PC-9 (cell line): ENCODE results near the gene NRG3. TPM values are rescaled to one million over a fixed set of nuclear protein-coding genes. Genes with fewer than 3 reads are reported as not detected.

ENCODE experiments used
- BruUV-seq: library from RNA; stranded (reverse); fragments of 400-500 nt; replicated peaks from 2 replicates; lab custom pipeline; 2021; lab: Mats Ljungman, UMichigan
- CTCF ChIA-PET: fragments of 300-600 bp; sonication (Branson Sonifier 250); formaldehyde crosslinking; loops from one replicate; lab custom pipeline; 2022; ENCODE audit warnings: antibody characterized with exemption; lab: Charles Lee
- POLR2A ChIA-PET: fragments of 300-600 bp; sonication (Branson Sonifier 250); formaldehyde crosslinking; loops from one replicate; lab custom pipeline; 2022; ENCODE audit warnings: antibody characterized with exemption; ENCODE audit not compliant: unreplicated experiment; lab: Charles Lee
- DNase-seq, 2 experiments: peaks; one replicate each; pipeline versions ENCODE4 v3.0.0 to v3.0.0-alpha.2; 2015 to 2022; ENCODE audit warnings: mixed read lengths in 1 of 2
- H2AFZ ChIP-seq: fragments of 200-600 bp; sonication (generic); 2 replicates; pipeline ENCODE4 v1.8.1; 2017; ENCODE audit warnings: antibody characterized with exemption
- H3F3A ChIP-seq: fragments of 200-600 bp; sonication (generic); 2 replicates; pipeline ENCODE4 v1.8.1; 2017; ENCODE audit warnings: antibody characterized with exemption, mild to moderate bottlenecking, low read depth; ENCODE audit not compliant: insufficient read depth
- H3K27ac ChIP-seq: fragments of 200-600 bp; sonication (generic); 2 replicates; pipeline ENCODE4 v1.6.1; 2016; ENCODE audit warnings: mixed run types
- H3K27me3 ChIP-seq: fragments of 200-600 bp; sonication (generic); 2 replicates; pipeline ENCODE4 v1.6.1; 2016; ENCODE audit warnings: low read depth, mixed run types; ENCODE audit not compliant: insufficient read depth
- H3K36me3 ChIP-seq: fragments of 200-600 bp; sonication (generic); 2 replicates; pipeline ENCODE4 v1.6.1; 2016; ENCODE audit warnings: low read depth, mixed run types
- H3K4me1 ChIP-seq: fragments of 200-600 bp; sonication (generic); replicated peaks from 2 replicates; pipeline ENCODE4 v1.6.1; 2016; ENCODE audit warnings: mixed run types; ENCODE audit not compliant: insufficient read depth
- H3K4me2 ChIP-seq: fragments of 200-600 bp; sonication (generic); 2 replicates; pipeline ENCODE4 v1.6.1; 2017; ENCODE audit warnings: mixed run types
- H3K4me3 ChIP-seq: fragments of 200-600 bp; sonication (generic); 2 replicates; pipeline ENCODE4 v1.6.1; 2016; ENCODE audit warnings: mixed run types
- H3K79me2 ChIP-seq: fragments of 200-600 bp; sonication (generic); 2 replicates; pipeline ENCODE4 v1.6.1; 2017; ENCODE audit warnings: low read depth, mixed run types
- H3K9me2 ChIP-seq: fragments of 200-600 bp; sonication (generic); 2 replicates; pipeline ENCODE4 v1.8.1; 2017; ENCODE audit warnings: mild to moderate bottlenecking; ENCODE audit not compliant: insufficient read depth
- H3K9me3 ChIP-seq: fragments of 200-600 bp; sonication (generic); 2 replicates; pipeline ENCODE4 v1.8.1; 2016; ENCODE audit warnings: low read depth; ENCODE audit not compliant: insufficient read depth
- H4K20me1 ChIP-seq: fragments of 200-600 bp; sonication (generic); 2 replicates; pipeline ENCODE4 v1.8.1; 2017; ENCODE audit not compliant: insufficient read depth
- CTCF ChIP-seq: fragments of 200-600 bp; sonication (generic); conservative IDR thresholded peaks from 2 replicates; pipeline ENCODE4 v1.6.1; 2017; ENCODE audit warnings: mixed run types, antibody characterized with exemption, mild to moderate bottlenecking, moderate library complexity
- EZH2 ChIP-seq: fragments of 200-600 bp; sonication (generic); IDR thresholded peaks from 2 replicates; pipeline ENCODE4 v1.8.0; 2017; ENCODE audit warnings: antibody characterized with exemption, low read depth
- intact Hi-C: fragments of 100-400 bp; cut with micrococcal nuclease; formaldehyde crosslinking; loops from one replicate; pipeline ENCODE4 v1.10.0; 2022; ENCODE audit not compliant: unreplicated experiment
- total RNA-seq: library from RNA; stranded (reverse); gene quantifications from 2 replicates; pipeline ENCODE4 v1.2.3, GENCODE V29; 2021

Gene NRG3
- total RNA-seq, 1 experiment from 2014 or later, result not detected

DNA sequence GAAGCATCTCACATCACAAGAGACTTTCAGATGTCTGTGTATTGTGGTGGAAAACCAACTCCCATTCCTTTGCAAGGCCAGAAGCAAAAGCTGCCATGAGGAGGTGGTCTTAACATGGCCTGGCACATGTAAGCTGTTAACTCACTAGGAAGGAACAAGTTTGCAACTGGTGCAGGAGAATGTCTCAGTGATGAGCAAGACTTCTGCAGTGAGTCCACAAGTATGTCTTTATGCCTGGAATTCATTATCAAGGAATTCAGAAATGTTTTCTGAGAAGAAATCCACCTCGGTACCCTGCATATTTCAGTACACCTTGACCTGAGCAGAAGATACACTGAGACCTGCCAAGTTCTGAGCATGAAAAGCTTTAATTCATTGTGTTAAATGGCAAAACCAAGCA is 1033.1 kb downstream of the NRG3 start:
- no peak for DNase-seq
- TF ChIP-seq EZH2 (no peak), CTCF (no peak)
- ChIA-PET POLR2A (no interaction called here), CTCF (no interaction called here)
- Histone ChIP-seq H2AFZ (no peak overlapping the region), H3K4me3 (no peak overlapping the region), H3K4me2 (no peak overlapping the region), H4K20me1 (0 out of 2 replicates have a peak, but pooled peaks cover 6% of the 10 kb centered on the region), H3K9me2 (no peaks in the 10 kb centered on the region; the same call in 1 of the 2 replicates), H3F3A (no peaks in the 10 kb centered on the region), H3K27me3 (no peaks in the 10 kb centered on the region), H3K4me1 (no peaks in the 10 kb centered on the region), H3K27ac (no peak overlapping the region), H3K79me2 (no peaks in the 10 kb centered on the region), H3K36me3 (no peaks in the 10 kb centered on the region), H3K9me3 (no peaks in the 10 kb centered on the region)
- no TSS peak for BruUV-seq
- intact Hi-C loops, result no loop called here

GRCh38 chr10:82908751-82909150 is 1033.8 kb downstream of the NRG3 start:
- DNase-seq, result no peak
- no peak overlapping the region for H3K4me2 ChIP-seq
- no peak for TF ChIP-seq EZH2
- TF ChIP-seq CTCF, result no peak
- no peak overlapping the region for H3K27ac ChIP-seq
- no peaks in the 10 kb centered on the region for H3K27me3 ChIP-seq
- no peaks in the 10 kb centered on the region for H3K9me3 ChIP-seq
- POLR2A ChIA-PET, result no interaction called here
- no peaks in the 10 kb centered on the region for H3K4me1 ChIP-seq
- H3F3A ChIP-seq, result no peaks in the 10 kb centered on the region
- intact Hi-C loops, result no loop called here
- H3K36me3 ChIP-seq, result no peaks in the 10 kb centered on the region
- BruUV-seq, result no TSS peak
- CTCF ChIA-PET, result no interaction called here
- 0 out of 2 replicates have a peak, but pooled peaks cover 6% of the 10 kb centered on the region for H4K20me1 ChIP-seq
- H3K79me2 ChIP-seq, result no peaks in the 10 kb centered on the region
- H3K9me2 ChIP-seq, result no peaks in the 10 kb centered on the region; the same call in 1 of the 2 replicates
- no peak overlapping the region for H2AFZ ChIP-seq
- no peak overlapping the region for H3K4me3 ChIP-seq

DNA sequence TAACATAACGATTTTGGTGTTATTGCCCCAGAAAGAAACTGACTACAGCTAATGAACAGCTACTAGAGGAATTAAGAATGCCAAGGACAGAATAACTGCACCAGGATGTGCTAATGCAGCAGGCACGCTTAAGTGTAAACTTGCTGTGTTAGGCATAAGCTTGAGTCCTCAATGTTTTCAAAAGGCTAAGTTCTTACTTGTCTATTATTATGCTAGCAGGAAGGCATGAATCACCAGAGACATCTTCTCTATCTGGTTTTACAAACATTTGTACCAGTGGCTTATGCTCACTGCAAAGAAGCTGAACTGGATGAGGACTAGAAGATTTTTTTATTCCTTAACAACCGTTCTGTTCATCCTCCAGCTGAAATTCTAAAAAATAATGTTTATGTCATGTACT is 1035.3 kb downstream of the NRG3 start:
- POLR2A ChIA-PET, result no interaction called here

More for the DNA sequence above, 1035.3 kb downstream of the NRG3 start:
- Histone ChIP-seq H3K79me2 (no peaks in the 10 kb centered on the region), H3K9me2 (no peaks in the 10 kb centered on the region; the same call in 1 of the 2 replicates), H3K27me3 (no peaks in the 10 kb centered on the region), H3F3A (no peaks in the 10 kb centered on the region), H3K27ac (no peak overlapping the region), H4K20me1 (0 out of 2 replicates have a peak, but pooled peaks cover 6% of the 10 kb centered on the region), H3K36me3 (no peaks in the 10 kb centered on the region), H3K4me1 (no peaks in the 10 kb centered on the region), H3K9me3 (no peaks in the 10 kb centered on the region), H3K4me2 (no peak overlapping the region), H3K4me3 (no peak overlapping the region), H2AFZ (no peak overlapping the region)
- no peak for DNase-seq
- BruUV-seq, result no TSS peak
- TF ChIP-seq EZH2 (no peak), CTCF (no peak)
- intact Hi-C loops, result no loop called here
- CTCF ChIA-PET, result no interaction called here
